ENCODE data around the gene FERMT3. TPM values are rescaled to one million over a fixed set of nuclear protein-coding genes. Genes with fewer than 3 reads are reported as not detected.

Gene FERMT3
- total and polyA plus RNA-seq, 2 of the 8 experiments (the other 6 are each of a cell fraction or from before 2014, with no cell fraction given), result 1.4 to 3.7 TPM

- peak overlapping the region; percentile 72; the same call in 1 of the 2 replicates for H3K27ac ChIP-seq (ENCODE audit: low read depth, low read length)
Observed at GRCh38 chr11:64250415-64251015, 44.0 kb downstream of the FERMT3 start.

More at GRCh38 chr11:64250415-64251015, 44.0 kb downstream of the FERMT3 start:
- peak overlapping the region; percentile 87 for H3K4ac ChIP-seq (replicated peaks; ENCODE audit: insufficient read length, low read depth, low read length)
- H4K91ac ChIP-seq (replicated peaks; ENCODE audit: insufficient read length, low read length), result peak overlapping the region; percentile 98
- peak overlapping the region; percentile 98 for H3K18ac ChIP-seq (ENCODE audit: extremely low read depth, low read length)
- H3K27me3 ChIP-seq (replicated peaks in 1 of 4; ENCODE audit: control insufficient read depth in 3 of 4, extremely low read depth in 1 of 4, insufficient read depth in 3 of 4, low read length in 3 of 4), result no peaks in the 10 kb centered on the region
- peak overlapping the region; percentile 75 for H4K5ac ChIP-seq (ENCODE audit: insufficient read length, low read depth, low read length)
- peaks cover 18% of the 10 kb centered on the region for H3K23me2 ChIP-seq (ENCODE audit: low read depth, low read length)
- TF ChIP-seq TBP (IDR thresholded peaks at IDR 0.05; ENCODE audit: low read depth, low read length) (no peak), BRCA1 (IDR thresholded peaks at IDR 0.05; ENCODE audit: low read depth, low read length) (no peak), KDM1A (IDR thresholded peaks at IDR 0.05; ENCODE audit: borderline replicate concordance, low read length) (no peak; the same call in 1 of the 2 replicates), SIN3A (conservative IDR thresholded peaks at IDR 0.05 in 1 of 2, IDR thresholded peaks at IDR 0.05 in 1 of 2; ENCODE audit: low read depth in 1 of 2, low read length in 2 of 2) (no peak), ASH2L (IDR thresholded peaks at IDR 0.05; ENCODE audit: low read length) (no peak), MAX (IDR thresholded peaks at IDR 0.05) (no peak), CTBP2 (IDR thresholded peaks at IDR 0.05; ENCODE audit: borderline replicate concordance, insufficient read depth, insufficient read length, low read length) (no peak), RNF2 (IDR thresholded peaks at IDR 0.05; ENCODE audit: borderline replicate concordance, low read depth, low read length, missing control alignments, poor library complexity, severe bottlenecking) (no peak), SP2 (IDR thresholded peaks at IDR 0.05; ENCODE audit: low read length) (no peak)
- H2BK12ac ChIP-seq (ENCODE audit: low read depth, low read length), result peak overlapping the region; percentile 99; the same call in 1 of the 2 replicates
- H2BK15ac ChIP-seq (ENCODE audit: low read length), result peak overlapping the region; percentile 99; the same call in 1 of the 2 replicates
- H2BK20ac ChIP-seq (ENCODE audit: low read length), result peak overlapping the region; percentile 53; the same call in 1 of the 2 replicates
- H3K56ac ChIP-seq (replicated peaks; ENCODE audit: insufficient read length, low read depth, low read length), result peak overlapping the region; percentile 78
- H4K20me1 ChIP-seq (replicated peaks in 1 of 2; ENCODE audit: control insufficient read depth in 1 of 2, insufficient read depth in 2 of 2, low read length in 2 of 2), result peaks cover 6 to 15% of the 10 kb centered on the region in 2 experiments
- H3K9ac ChIP-seq (replicated peaks in 1 of 4; ENCODE audit: extremely low read depth in 1 of 4, low read depth in 3 of 4, low read length in 3 of 4), result peak overlapping the region in 2 of 4 experiments; percentile 67 to 76; a peak in 4 of 7 replicates
- peak overlapping the region; percentile 76; the same call in 1 of the 2 replicates for H4K8ac ChIP-seq (ENCODE audit: extremely low read depth, insufficient read depth, low read length)
- H3K79me2 ChIP-seq (ENCODE audit: control insufficient read depth in 1 of 2, insufficient read depth in 2 of 2, low read length in 2 of 2), result peaks cover 6 to 31% of the 10 kb centered on the region in 2 experiments; a peak in 3 of 4 replicates
- DNase-seq (ENCODE audit: low read depth in 1 of 2, low spot score in 2 of 2), result no peak
- no peak for FAIRE-seq
- H3K4me3 ChIP-seq (ENCODE audit: extremely low read depth in 1 of 4, insufficient read depth in 2 of 4, low read depth in 3 of 4, low read length in 4 of 4), result peak overlapping the region; percentile 46 to 73 (median 55)
- H2AFZ ChIP-seq (ENCODE audit: low read length), result no peak overlapping the region
- 0 out of 2 replicates have a peak overlapping the region, but pooled peaks have one; percentile 92 for H2AK5ac ChIP-seq (ENCODE audit: low read depth, low read length)
- no peaks in the 10 kb centered on the region for H3K9me3 ChIP-seq (ENCODE audit: insufficient read depth in 2 of 2, low read depth in 1 of 2, low read length in 1 of 2)
- H3K4me2 ChIP-seq (ENCODE audit: insufficient read depth in 1 of 2, low read depth in 2 of 2, low read length in 2 of 2), result peak overlapping the region; percentile 73 to 99
- peaks cover 0 to 41% (median 35%) of the 10 kb centered on the region in 4 experiments; a peak in 6 of 7 replicates for H3K4me1 ChIP-seq (replicated peaks in 1 of 4; ENCODE audit: control insufficient read depth in 3 of 4, insufficient read depth in 4 of 4, low read length in 3 of 4)
- peaks cover 2 to 12% (median 7%) of the 10 kb centered on the region in 4 experiments; a peak in 5 of 8 replicates for H3K36me3 ChIP-seq (ENCODE audit: control insufficient read depth in 2 of 4, insufficient read depth in 4 of 4, low read length in 3 of 4)
- peaks cover 7% of the 10 kb centered on the region for H3K79me1 ChIP-seq (ENCODE audit: low read depth, low read length)
- no peak overlapping the region for H2BK120ac ChIP-seq (replicated peaks; ENCODE audit: low read depth, low read length)
- H2BK5ac ChIP-seq (ENCODE audit: low read depth, low read length), result peak overlapping the region; percentile 93; the same call in 1 of the 2 replicates
- 2% methylated on average over 10 of the region's 13 CpGs; no CpG with 5 or more reads in 1 of the 2 experiments for WGBS, 2 experiments (ENCODE audit: extremely low coverage in 1 of 2, insufficient coverage in 1 of 2, insufficient read length in 1 of 2, insufficient replicate concordance in 2 of 2, low coverage in 1 of 2, low lambda C conversion rate in 2 of 2, missing lambda C conversion rate in 1 of 2)
- POLR2A ChIA-PET (ENCODE audit: partially characterized antibody), result interaction anchor here (0.7 to 13.1 kb wide), 21 partner anchors 8 to 272 kb away, joined by 3 to 352 read pairs (median 6); partner anchors contain the start of genes DNAJC4, ESRRA, FKBP2 and KCNK4
- no peak overlapping the region for H3K14ac ChIP-seq (ENCODE audit: insufficient read length)
- CTCF ChIA-PET (ENCODE audit: partially characterized antibody), result interaction anchor here (0.6 to 10.0 kb wide), 27 partner anchors 9 to 402 kb away, joined by 3 to 102 read pairs (median 5); partner anchors contain the start of genes CATSPERZ, FERMT3, FKBP2 and NUDT22
- no peak overlapping the region for H3K23ac ChIP-seq (ENCODE audit: insufficient read length)

Measured in H1 (cell line).